Neural cell (in vitro differentiated cells): ENCODE results near the gene MACROD1. TPM values are rescaled to one million over a fixed set of nuclear protein-coding genes. Genes with fewer than 3 reads are reported as not detected.

Source experiments
- H2AFZ ChIP-seq: fragments of 200-600, 300-800 bp; sonication (generic), shearing (Covaris generic); 2 replicates; pipeline ENCODE4 v1.6.0; 2014; ENCODE audit warnings: low read depth, mild to moderate bottlenecking, antibody characterized with exemption, low read length, moderate library complexity
- H3F3A ChIP-seq: fragments of 200-600 bp; shearing (Covaris generic); 2 replicates; pipeline ENCODE4 v1.6.1; 2016; ENCODE audit warnings: mild to moderate bottlenecking, moderate library complexity, mixed read lengths, antibody characterized with exemption, low read length; ENCODE audit not compliant: insufficient read depth, poor library complexity, severe bottlenecking
- H3K27ac ChIP-seq: fragments of 200-600, 300-800 bp; sonication (generic), shearing (Covaris generic); 2 replicates; pipeline ENCODE4 v1.5.1; 2014; ENCODE audit warnings: mild to moderate bottlenecking, low read length, moderate library complexity
- H3K27me3 ChIP-seq: fragments of 300-800, 200-600 bp; sonication (generic), shearing (Covaris generic); 2 replicates; pipeline ENCODE4 v1.6.0; 2014; ENCODE audit warnings: mild to moderate bottlenecking, low read depth, low read length, moderate library complexity; ENCODE audit not compliant: insufficient read depth
- H3K36me3 ChIP-seq: fragments of 300-800, 200-600 bp; sonication (generic), shearing (Covaris generic); 2 replicates; pipeline ENCODE4 v1.5.1; 2014; ENCODE audit warnings: mild to moderate bottlenecking, antibody characterized with exemption, low read length, moderate library complexity; ENCODE audit not compliant: insufficient read depth
- H3K4me2 ChIP-seq: fragments of 300-800, 200-600 bp; sonication (generic), shearing (Covaris generic); 2 replicates; pipeline ENCODE4 v1.6.0; 2014; ENCODE audit warnings: mild to moderate bottlenecking, low read length
- H3K4me3 ChIP-seq: fragments of 300-800, 200-600 bp; sonication (generic), shearing (Covaris generic); 2 replicates; pipeline ENCODE4 v1.5.1; 2014; ENCODE audit warnings: mild to moderate bottlenecking, low read length, moderate library complexity
- H3K79me2 ChIP-seq: fragments of 200-600 bp; shearing (Covaris generic); replicated peaks from 2 replicates; pipeline ENCODE4 v1.6.0; 2014; ENCODE audit warnings: mild to moderate bottlenecking, low read length, moderate library complexity; ENCODE audit not compliant: insufficient read depth
- H3K9ac ChIP-seq: fragments of 300-800, 200-600 bp; sonication (generic), shearing (Covaris generic); 2 replicates; pipeline ENCODE4 v1.6.1; 2016; ENCODE audit warnings: mild to moderate bottlenecking, low read length, mixed read lengths
- H3K9me2 ChIP-seq: fragments of 200-600 bp; shearing (Covaris generic); 2 replicates; pipeline ENCODE4 v1.6.1; 2016; ENCODE audit warnings: mild to moderate bottlenecking, low read length, mixed read lengths; ENCODE audit not compliant: insufficient read depth
- H3K9me3 ChIP-seq: fragments of 200-600, 300-800 bp; sonication (generic), shearing (Covaris generic); 2 replicates; pipeline ENCODE4 v1.6.1; 2016; ENCODE audit warnings: mild to moderate bottlenecking, mixed run types, low read length, moderate library complexity, mixed read lengths
- H4K20me1 ChIP-seq: fragments of 200-600 bp; shearing (Covaris generic); 2 replicates; pipeline ENCODE4 v1.6.1; 2016; ENCODE audit warnings: mild to moderate bottlenecking, mixed run types; ENCODE audit not compliant: insufficient read depth
- CTCF ChIP-seq: fragments of 450-650 bp; IDR thresholded peaks from 2 replicates; pipeline ENCODE4 v1.5.1; 2014; ENCODE audit warnings: antibody characterized with exemption, mild to moderate bottlenecking, moderate library complexity; ENCODE audit not compliant: poor library complexity, severe bottlenecking
- EP300 ChIP-seq: fragments of 450-650 bp; conservative IDR thresholded peaks from 2 replicates; pipeline ENCODE4 v1.6.1; 2014; ENCODE audit warnings: antibody characterized with exemption, mild to moderate bottlenecking, moderate library complexity; ENCODE audit not compliant: poor library complexity, severe bottlenecking
- EZH2 ChIP-seq: fragments of 200-600, 300-800 bp; shearing (Covaris generic), sonication (generic); IDR thresholded peaks from 2 replicates; pipeline ENCODE4 v1.6.1; 2014; ENCODE audit warnings: antibody characterized with exemption, low read length, borderline replicate concordance, mild to moderate bottlenecking; ENCODE audit not compliant: insufficient read depth, poor library complexity, severe bottlenecking
- MXI1 ChIP-seq: fragments of 450-650 bp; conservative IDR thresholded peaks from 2 replicates; pipeline ENCODE4 v1.6.1; 2014; ENCODE audit warnings: antibody characterized with exemption, mild to moderate bottlenecking; ENCODE audit not compliant: poor library complexity, severe bottlenecking
- POLR2AphosphoS5 ChIP-seq: IDR thresholded peaks from 2 replicates; pipeline ENCODE4 v1.6.1; 2012
- RAD21 ChIP-seq: fragments of 450-650 bp; conservative IDR thresholded peaks from 2 replicates; pipeline ENCODE4 v1.6.1; 2014; ENCODE audit warnings: antibody characterized with exemption, mild to moderate bottlenecking, moderate library complexity
- REST ChIP-seq: IDR thresholded peaks from 2 replicates; pipeline ENCODE4 v1.6.1; 2012; ENCODE audit warnings: borderline replicate concordance
- SMC3 ChIP-seq: fragments of 450-650 bp; conservative IDR thresholded peaks from 2 replicates; pipeline ENCODE4 v1.6.1; 2014; ENCODE audit warnings: antibody characterized with exemption, mild to moderate bottlenecking, moderate library complexity; ENCODE audit not compliant: poor library complexity
- TAF1 ChIP-seq: IDR thresholded peaks from 2 replicates; pipeline ENCODE4 v1.6.1; 2012; ENCODE audit warnings: low read depth
- polyA plus RNA-seq: library from polyadenylated mRNA; depleted of rRNA; stranded (reverse); fragments of >200 nt; gene quantifications from 2 replicates; pipeline ENCODE4 v1.2.3, GENCODE V29; 2014

The MACROD1 gene
- polyA plus RNA-seq, 1 donor from 2014 or later = 30.8 TPM

GRCh38 chr11:64099436-64099835 is 66.5 kb downstream of the MACROD1 start:
- H3K9ac ChIP-seq = no peak overlapping the region
- no peaks in the 10 kb centered on the region for H3F3A ChIP-seq
- no peaks in the 10 kb centered on the region for H3K36me3 ChIP-seq
- TF ChIP-seq POLR2AphosphoS5 = no peak
- no peak for TF ChIP-seq CTCF
- no peak for TF ChIP-seq MXI1
- TF ChIP-seq EP300 = no peak
- TF ChIP-seq RAD21 = no peak
- no peak for TF ChIP-seq SMC3
- no peak for TF ChIP-seq REST
- no peak for TF ChIP-seq EZH2
- TF ChIP-seq TAF1 = no peak
- H3K27ac ChIP-seq = no peak overlapping the region
- H3K9me2 ChIP-seq = no peaks in the 10 kb centered on the region
- H2AFZ ChIP-seq = no peak overlapping the region
- no peaks in the 10 kb centered on the region for H4K20me1 ChIP-seq
- no peaks in the 10 kb centered on the region for H3K27me3 ChIP-seq
- H3K4me2 ChIP-seq = no peak overlapping the region
- H3K79me2 ChIP-seq = no peaks in the 10 kb centered on the region
- no peak overlapping the region for H3K4me3 ChIP-seq
- H3K9me3 ChIP-seq = no peaks in the 10 kb centered on the region

- H4K20me1 ChIP-seq = no peaks in the 10 kb centered on the region
- no peaks in the 10 kb centered on the region for H3K27me3 ChIP-seq
- H3K9me3 ChIP-seq = no peaks in the 10 kb centered on the region
- H2AFZ ChIP-seq = no peak overlapping the region
- no peak overlapping the region for H3K4me3 ChIP-seq
- H3K9me2 ChIP-seq = no peaks in the 10 kb centered on the region
- H3F3A ChIP-seq = no peaks in the 10 kb centered on the region
- H3K4me2 ChIP-seq = no peak overlapping the region
- H3K27ac ChIP-seq = no peak overlapping the region
- TF ChIP-seq MXI1 = no peak
- TF ChIP-seq SMC3 = no peak
- TF ChIP-seq REST = no peak
- TF ChIP-seq POLR2AphosphoS5 = no peak
- TF ChIP-seq EP300 = no peak
- H3K79me2 ChIP-seq = no peaks in the 10 kb centered on the region
- H3K36me3 ChIP-seq = no peaks in the 10 kb centered on the region
- no peak overlapping the region for H3K9ac ChIP-seq
Observed at GRCh38 chr11:64098318-64098831, 67.5 kb downstream of the MACROD1 start.
